Testis (tissue), 3 donors: ENCODE data around the gene SLX4IP. TPM values are rescaled to one million over a fixed set of nuclear protein-coding genes. Genes with fewer than 3 reads are reported as not detected.
A peak's percentile ranks its signal among the peaks of the same experiment; 100 is the strongest.

ENCODE experiments used
- DNase-seq: peaks from one replicate; pipeline ENCODE4 v3.0.0-alpha.2; 2019
- H3K27ac ChIP-seq, 2 donors: fragments of 200-600 bp; sonication (generic); one replicate each; pipeline ENCODE4 v1.5.1; 2019
- H3K27me3 ChIP-seq: fragments of 200-600 bp; sonication (generic); one replicate; pipeline ENCODE4 v1.5.1; 2019
- H3K36me3 ChIP-seq: fragments of 200-600 bp; sonication (generic); one replicate; pipeline ENCODE4 v1.5.1; 2017; ENCODE audit warnings: low read depth; ENCODE audit errors: missing control alignments
- H3K4me1 ChIP-seq: fragments of 200-600 bp; sonication (generic); one replicate; pipeline ENCODE4 v1.5.1; 2019
- H3K4me3 ChIP-seq, 2 donors: fragments of 200-600 bp; sonication (generic); one replicate each; pipeline ENCODE4 v1.5.1; 2017 to 2019
- H3K9me3 ChIP-seq: fragments of 200-600 bp; sonication (generic); one replicate; pipeline ENCODE4 v1.5.1; 2017
- CTCF ChIP-seq, 3 experiments: fragments of 450-650 bp in 2 of 3; fragments of 200-600 bp in 1 of 3; sonication (generic) in 1 of 3; IDR thresholded peaks; one replicate each; pipeline ENCODE4 v1.5.1; 2016 to 2019; ENCODE audit warnings: antibody characterized with exemption in 3 of 3, mild to moderate bottlenecking in 2 of 3, moderate library complexity in 1 of 3
- POLR2A ChIP-seq: fragments of 450-650 bp; IDR thresholded peaks from one replicate; pipeline ENCODE4 v1.6.1; 2017; ENCODE audit warnings: antibody characterized with exemption, mild to moderate bottlenecking, moderate library complexity
- WGBS, 2 donors: methylation state at CpG; one replicate each; pipeline ENCODE4 v1.1.5; 2018; 5-methylcytosine and 5-hydroxymethylcytosine counted together
- intact Hi-C: fragments of 100-400 bp; cut with DNase I; formaldehyde crosslinking; loops from one replicate; pipeline ENCODE4 v1.15.1; 2023; ENCODE audit warnings: low total_unique reads
- polyA plus RNA-seq: library from polyadenylated mRNA; stranded (reverse); fragments of 350-450 nt; fragmentation: Illumina TruSeq; extraction: RNeasy Lipid Tissue Mini Kit (QIAGEN cat#74804); gene quantifications from one replicate; pipeline ENCODE4 v1.2.3, GENCODE V29; 2014; ENCODE audit warnings: low read depth, low replicate concordance; ENCODE audit not compliant: insufficient read depth
- total RNA-seq, 2 donors: library from RNA; depleted of rRNA; stranded (reverse); fragments of >200 nt; gene quantifications; one replicate each; pipeline ENCODE4 v1.2.3, GENCODE V29; 2016

SLX4IP gene
- total and polyA plus RNA-seq, 3 donors from 2014 or later = 3.8 to 10.8 (median 9.7) TPM

- H3K9me3 ChIP-seq = no peaks in the 10 kb centered on the region
- H3K27ac ChIP-seq = no peak overlapping the region
- TF ChIP-seq CTCF (IDR thresholded peaks at IDR 0.05) = no peak
- TF ChIP-seq POLR2A = no peak
- H3K36me3 ChIP-seq = no peaks in the 10 kb centered on the region
- H3K4me1 ChIP-seq = no peaks in the 10 kb centered on the region
- intact Hi-C loops = no loop called here
- H3K27me3 ChIP-seq = no peaks in the 10 kb centered on the region
- H3K4me3 ChIP-seq = no peak overlapping the region
- no peak for DNase-seq
- WGBS, 2 donors = 44 to 98% methylated on average over 1 of the region's 1 CpG
These were observed 162.5 kb downstream of the SLX4IP start for GRCh38 chr20:10597637-10598036.

- 77 to 82% methylated on average over 4 of the region's 4 CpGs for WGBS, 2 donors
- H3K4me3 ChIP-seq = no peak overlapping the region
- no peaks in the 10 kb centered on the region for H3K27me3 ChIP-seq
- H3K4me1 ChIP-seq = no peaks in the 10 kb centered on the region
- H3K27ac ChIP-seq = no peak overlapping the region
- DNase-seq = no peak
- no peak for TF ChIP-seq CTCF (IDR thresholded peaks at IDR 0.05)
- no peaks in the 10 kb centered on the region for H3K9me3 ChIP-seq
- intact Hi-C loops = no loop called here
- no peaks in the 10 kb centered on the region for H3K36me3 ChIP-seq
These were observed 167.2 kb downstream of the SLX4IP start for GRCh38 chr20:10602221-10602871.

GRCh38 chr20:10603378-10603777, 168.3 kb downstream of the SLX4IP start:
- intact Hi-C loops = no loop called here
- H3K4me1 ChIP-seq = no peaks in the 10 kb centered on the region
- WGBS, 2 donors = 85% methylated on average over 4 of the region's 4 CpGs
- no peaks in the 10 kb centered on the region for H3K36me3 ChIP-seq
- no peaks in the 10 kb centered on the region for H3K9me3 ChIP-seq
- DNase-seq = no peak
- H3K27me3 ChIP-seq = no peaks in the 10 kb centered on the region
- TF ChIP-seq CTCF (IDR thresholded peaks at IDR 0.05) = no peak
- TF ChIP-seq POLR2A = no peak
- no peak overlapping the region for H3K27ac ChIP-seq
- no peak overlapping the region for H3K4me3 ChIP-seq

- intact Hi-C loops = no loop called here
- Histone ChIP-seq H3K36me3 (no peaks in the 10 kb centered on the region), H3K27me3 (no peaks in the 10 kb centered on the region), H3K27ac (no peak overlapping the region), H3K4me1 (peaks cover 5% of the 10 kb centered on the region), H3K4me3 (no peak overlapping the region), H3K9me3 (no peaks in the 10 kb centered on the region)
- 61 to 67% methylated on average over 8 of the region's 8 CpGs for WGBS, 2 donors
- TF ChIP-seq POLR2A (no peak), CTCF (IDR thresholded peaks at IDR 0.05) (no peak)
- DNase-seq = peak; percentile 39
These were observed 169.1 kb downstream of the SLX4IP start for GRCh38 chr20:10603971-10604864.
